ENCODE data around the gene VCAN.

Gene VCAN

GRCh38 chr5:83547889-83548288 is 76.3 kb downstream of the VCAN start:
- Histone ChIP-seq H3F3A (ENCODE audit: insufficient read depth, low read length) (no peaks in the 10 kb centered on the region), H3K4me1 (ENCODE audit: low read length) (no peaks in the 10 kb centered on the region), H2AFZ (ENCODE audit: low read length) (no peak overlapping the region), H3K4me3 (ENCODE audit: low read length) (no peak overlapping the region), H3K9me2 (replicated peaks; ENCODE audit: insufficient read depth, low read length) (no peaks in the 10 kb centered on the region), H3K4me2 (ENCODE audit: low read depth, low read length) (no peak overlapping the region), H3K79me2 (ENCODE audit: low read length) (no peaks in the 10 kb centered on the region), H3K27ac (ENCODE audit: low read length) (no peak overlapping the region), H3K9me3 (replicated peaks; ENCODE audit: insufficient read depth, low read length) (no peaks in the 10 kb centered on the region), H3K9ac (ENCODE audit: low read length) (no peak overlapping the region), H3K27me3 (replicated peaks; ENCODE audit: insufficient read depth, low read length) (no peaks in the 10 kb centered on the region), H4K20me1 (ENCODE audit: insufficient read depth, low read length) (no peaks in the 10 kb centered on the region), H3K36me3 (replicated peaks; ENCODE audit: insufficient read depth, low read length) (no peaks in the 10 kb centered on the region)
- TF ChIP-seq EZH2phosphoT487 (IDR thresholded peaks at IDR 0.05; ENCODE audit: low read length): no peak
- TF ChIP-seq CTCF (IDR thresholded peaks at IDR 0.05; ENCODE audit: low read length): no peak
- no peak for TF ChIP-seq EZH2 (optimal IDR thresholded peaks at IDR 0.05; ENCODE audit: low read depth, low read length)
- DNase-seq: no peak

DNA sequence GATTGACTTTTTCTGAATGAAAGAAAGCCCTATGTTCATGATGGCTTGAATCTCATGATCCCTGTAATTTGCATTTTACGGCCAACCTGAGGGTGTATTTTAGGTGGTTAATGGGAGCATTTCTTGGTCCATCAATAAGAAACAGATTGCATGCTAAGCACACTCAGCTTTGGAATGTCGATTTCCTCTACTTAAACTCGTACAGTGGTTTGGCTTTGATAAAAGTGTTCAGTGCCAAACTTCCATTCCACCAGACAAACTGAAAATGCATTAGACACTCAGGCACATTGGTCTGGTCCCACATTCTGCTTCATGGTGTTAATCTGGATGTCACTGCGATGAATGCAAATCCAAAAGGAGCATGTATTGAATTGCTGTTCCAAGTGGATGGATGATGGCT is 77.0 kb downstream of the VCAN start:
- Histone ChIP-seq H3K9me3 (replicated peaks; ENCODE audit: insufficient read depth, low read length) (no peaks in the 10 kb centered on the region), H3K79me2 (ENCODE audit: low read length) (no peaks in the 10 kb centered on the region), H3K4me2 (ENCODE audit: low read depth, low read length) (no peak overlapping the region), H3K27me3 (replicated peaks; ENCODE audit: insufficient read depth, low read length) (no peaks in the 10 kb centered on the region), H3K9ac (ENCODE audit: low read length) (no peak overlapping the region), H4K20me1 (ENCODE audit: insufficient read depth, low read length) (no peaks in the 10 kb centered on the region), H3F3A (ENCODE audit: insufficient read depth, low read length) (no peaks in the 10 kb centered on the region), H2AFZ (ENCODE audit: low read length) (no peak overlapping the region), H3K9me2 (replicated peaks; ENCODE audit: insufficient read depth, low read length) (no peaks in the 10 kb centered on the region), H3K36me3 (replicated peaks; ENCODE audit: insufficient read depth, low read length) (no peaks in the 10 kb centered on the region), H3K4me3 (ENCODE audit: low read length) (no peak overlapping the region), H3K27ac (ENCODE audit: low read length) (no peak overlapping the region), H3K4me1 (ENCODE audit: low read length) (no peaks in the 10 kb centered on the region)
- DNase-seq: no peak
- TF ChIP-seq EZH2 (optimal IDR thresholded peaks at IDR 0.05; ENCODE audit: low read depth, low read length) (no peak), CTCF (IDR thresholded peaks at IDR 0.05; ENCODE audit: low read length) (no peak), EZH2phosphoT487 (IDR thresholded peaks at IDR 0.05; ENCODE audit: low read length) (no peak)

GRCh38 chr5:83549076-83549475 is 77.5 kb downstream of the VCAN start:
- no peak overlapping the region for H2AFZ ChIP-seq (ENCODE audit: low read length)
- no peaks in the 10 kb centered on the region for H3K79me2 ChIP-seq (ENCODE audit: low read length)
- TF ChIP-seq EZH2phosphoT487 (IDR thresholded peaks at IDR 0.05; ENCODE audit: low read length) (no peak), EZH2 (optimal IDR thresholded peaks at IDR 0.05; ENCODE audit: low read depth, low read length) (no peak), CTCF (IDR thresholded peaks at IDR 0.05; ENCODE audit: low read length) (no peak)
- H3K9me3 ChIP-seq (replicated peaks; ENCODE audit: insufficient read depth, low read length): no peaks in the 10 kb centered on the region
- no peaks in the 10 kb centered on the region for H3K36me3 ChIP-seq (replicated peaks; ENCODE audit: insufficient read depth, low read length)
- H3K4me1 ChIP-seq (ENCODE audit: low read length): no peaks in the 10 kb centered on the region
- no peaks in the 10 kb centered on the region for H4K20me1 ChIP-seq (ENCODE audit: insufficient read depth, low read length)
- H3F3A ChIP-seq (ENCODE audit: insufficient read depth, low read length): no peaks in the 10 kb centered on the region
- no peaks in the 10 kb centered on the region for H3K9me2 ChIP-seq (replicated peaks; ENCODE audit: insufficient read depth, low read length)
- H3K4me2 ChIP-seq (ENCODE audit: low read depth, low read length): no peak overlapping the region
- H3K4me3 ChIP-seq (ENCODE audit: low read length): no peak overlapping the region
- no peaks in the 10 kb centered on the region for H3K27me3 ChIP-seq (replicated peaks; ENCODE audit: insufficient read depth, low read length)
- no peak overlapping the region for H3K27ac ChIP-seq (ENCODE audit: low read length)
- H3K9ac ChIP-seq (ENCODE audit: low read length): no peak overlapping the region
- no peak for DNase-seq

All from MM.1S (cell line).